ENCODE data around the gene LRRC8D. TPM values are rescaled to one million over a fixed set of nuclear protein-coding genes. Genes with fewer than 3 reads are reported as not detected.

Gene LRRC8D
- total RNA-seq, 1 experiment from 2014 or later, result 15.0 TPM

DNA sequence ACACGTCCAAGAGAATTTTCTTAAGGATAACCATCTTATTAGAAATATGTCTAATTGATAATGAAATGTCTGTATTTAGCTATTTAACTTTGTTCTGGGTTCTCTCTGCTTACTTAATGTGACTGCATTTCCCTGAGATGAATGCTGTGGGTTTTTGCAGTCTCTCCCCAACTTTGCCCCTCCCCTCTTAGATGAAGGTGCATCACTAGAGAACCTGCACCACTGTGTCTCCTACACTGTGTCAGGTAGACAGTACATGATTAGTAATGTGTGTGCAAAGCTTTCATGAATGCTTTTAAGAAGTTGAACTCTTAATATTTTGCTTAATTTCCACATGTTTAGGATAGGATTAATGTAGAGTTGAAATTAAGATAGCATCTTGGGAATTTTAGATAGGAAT lies 51.7 kb downstream of the LRRC8D start:
- ChIA-PET POLR2A (no interaction called here), CTCF (no interaction called here), RAD21 (ENCODE audit: low non-redundant PET in 1 of 2, low total read pairs in 2 of 2, uncharacterized antibody in 2 of 2, unreplicated experiment in 2 of 2) (no interaction called here)
- Histone ChIP-seq H3K36me3 (ENCODE audit: control insufficient read depth in 1 of 2, insufficient read depth in 2 of 2, low read length in 2 of 2) (no peaks in the 10 kb centered on the region), H3K9ac (ENCODE audit: low read length) (no peak overlapping the region), H3K27ac (ENCODE audit: low read depth, low read length) (no peak overlapping the region), H3K9me2 (ENCODE audit: insufficient read depth) (no peaks in the 10 kb centered on the region), H3K4me3 (replicated peaks in 1 of 2; ENCODE audit: low read depth in 1 of 2, low read length in 2 of 2) (no peak overlapping the region), H3K27me3 (ENCODE audit: insufficient read depth, low read length) (no peaks in the 10 kb centered on the region), H3K4me2 (ENCODE audit: low read length) (no peak overlapping the region), H2AFZ (ENCODE audit: low read depth, low read length, poor library complexity, severe bottlenecking) (no peak overlapping the region), H3K4me1 (ENCODE audit: control insufficient read depth in 1 of 2, insufficient read depth in 2 of 2, low read length in 2 of 2) (no peaks in the 10 kb centered on the region), H3K79me2 (ENCODE audit: insufficient read depth, low read length) (no peaks in the 10 kb centered on the region; the same call in 1 of the 2 replicates), H4K20me1 (ENCODE audit: insufficient read depth) (no peaks in the 10 kb centered on the region), H3K9me3 (ENCODE audit: control insufficient read depth in 1 of 2, insufficient read depth in 1 of 2, low read depth in 1 of 2, low read length in 2 of 2) (no peaks in the 10 kb centered on the region)
- intact Hi-C loops (cut with micrococcal nuclease), result no loop called here
- BruUV-seq (replicated peaks), result no TSS peak
- TF ChIP-seq EZH2phosphoT487 (IDR thresholded peaks at IDR 0.05; ENCODE audit: borderline replicate concordance) (no peak), RAD21 (IDR thresholded peaks at IDR 0.05; ENCODE audit: low read depth) (no peak), TCF7L2 (IDR thresholded peaks at IDR 0.05; ENCODE audit: borderline replicate concordance, extremely low read depth, insufficient read depth, insufficient read length) (no peak), SIN3A (IDR thresholded peaks at IDR 0.05; ENCODE audit: low read depth) (no peak), EGR1 (IDR thresholded peaks at IDR 0.05; ENCODE audit: low read depth) (no peak), CBX3 (IDR thresholded peaks at IDR 0.05; ENCODE audit: low read depth) (no peak), CTCF (IDR thresholded peaks at IDR 0.05 in 2 of 3, conservative IDR thresholded peaks at IDR 0.05 in 1 of 3; ENCODE audit: borderline replicate concordance in 1 of 3, insufficient read depth in 1 of 3, low read depth in 2 of 3, low read length in 2 of 3) (no peak), ELF1 (IDR thresholded peaks at IDR 0.05; ENCODE audit: borderline replicate concordance, low read depth) (no peak), SRF (IDR thresholded peaks at IDR 0.05; ENCODE audit: low read depth) (no peak), REST (IDR thresholded peaks at IDR 0.05; ENCODE audit: low read depth) (no peak), SP1 (IDR thresholded peaks at IDR 0.05; ENCODE audit: low read depth) (no peak), ZNF274 (IDR thresholded peaks at IDR 0.05; ENCODE audit: low read depth, low read length) (no peak), CEBPB (IDR thresholded peaks at IDR 0.05; ENCODE audit: low read depth) (no peak), JUND (IDR thresholded peaks at IDR 0.05) (no peak), FOSL1 (IDR thresholded peaks at IDR 0.05; ENCODE audit: low read depth) (no peak), ZFX (IDR thresholded peaks at IDR 0.05) (no peak), YY1 (IDR thresholded peaks at IDR 0.05; ENCODE audit: extremely low read depth, insufficient replicate concordance, low read depth, low read length) (no peak), EZH2 (IDR thresholded peaks at IDR 0.05) (no peak)
- TF ChIP-seq, protein P1, sequence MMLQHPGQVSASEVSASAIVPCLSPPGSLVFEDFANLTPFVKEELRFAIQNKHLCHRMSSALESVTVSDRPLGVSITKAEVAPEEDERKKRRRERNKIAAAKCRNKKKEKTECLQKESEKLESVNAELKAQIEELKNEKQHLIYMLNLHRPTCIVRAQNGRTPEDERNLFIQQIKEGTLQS (IDR thresholded peaks at IDR 0.05), result no peak
- TF ChIP-seq, protein P2, sequence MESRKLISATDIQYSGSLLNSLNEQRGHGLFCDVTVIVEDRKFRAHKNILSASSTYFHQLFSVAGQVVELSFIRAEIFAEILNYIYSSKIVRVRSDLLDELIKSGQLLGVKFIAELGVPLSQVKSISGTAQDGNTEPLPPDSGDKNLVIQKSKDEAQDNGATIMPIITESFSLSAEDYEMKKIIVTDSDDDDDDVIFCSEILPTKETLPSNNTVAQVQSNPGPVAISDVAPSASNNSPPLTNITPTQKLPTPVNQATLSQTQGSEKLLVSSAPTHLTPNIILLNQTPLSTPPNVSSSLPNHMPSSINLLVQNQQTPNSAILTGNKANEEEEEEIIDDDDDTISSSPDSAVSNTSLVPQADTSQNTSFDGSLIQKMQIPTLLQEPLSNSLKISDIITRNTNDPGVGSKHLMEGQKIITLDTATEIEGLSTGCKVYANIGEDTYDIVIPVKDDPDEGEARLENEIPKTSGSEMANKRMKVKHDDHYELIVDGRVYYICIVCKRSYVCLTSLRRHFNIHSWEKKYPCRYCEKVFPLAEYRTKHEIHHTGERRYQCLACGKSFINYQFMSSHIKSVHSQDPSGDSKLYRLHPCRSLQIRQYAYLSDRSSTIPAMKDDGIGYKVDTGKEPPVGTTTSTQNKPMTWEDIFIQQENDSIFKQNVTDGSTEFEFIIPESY (IDR thresholded peaks at IDR 0.05; ENCODE audit: extremely low read depth, insufficient replicate concordance, low read length), result no peak
- no peak for ATAC-seq
- no peak for DNase-seq (ENCODE audit: low read depth, low spot score)

Data from HCT116 (cell line).